Progenitor cell of endocrine pancreas (in vitro differentiated cells): ENCODE data around the gene RASGEF1C. TPM values are rescaled to one million over a fixed set of nuclear protein-coding genes. Genes with fewer than 3 reads are reported as not detected.

Experiments used
- DNase-seq: peaks from one replicate; pipeline ENCODE4 v3.0.0; 2021; ENCODE audit warnings: low spot score; ENCODE audit not compliant: unreplicated experiment
- H3K27ac Mint-ChIP-seq: 2 replicates; pipeline ENCODE4 v1.8.0; 2021; ENCODE audit warnings: mild to moderate bottlenecking, moderate library complexity, mixed read lengths
- H3K27me3 Mint-ChIP-seq: 2 replicates; pipeline ENCODE4 v1.8.0; 2021; ENCODE audit warnings: mixed read lengths
- H3K36me3 Mint-ChIP-seq: 2 replicates; pipeline ENCODE4 v1.8.0; 2022; ENCODE audit warnings: mixed read lengths; ENCODE audit not compliant: insufficient read depth
- H3K4me1 Mint-ChIP-seq: 2 replicates; pipeline ENCODE4 v1.8.0; 2021; ENCODE audit warnings: low read depth, mixed read lengths
- H3K4me3 Mint-ChIP-seq: 2 replicates; pipeline ENCODE4 v1.8.0; 2021; ENCODE audit warnings: low read depth, mild to moderate bottlenecking, moderate library complexity, mixed read lengths
- H3K9me3 Mint-ChIP-seq: 2 replicates; pipeline ENCODE4 v1.8.0; 2021; ENCODE audit warnings: low read depth, mixed read lengths
- CTCF ChIP-seq: fragments of 200-600 bp; sonication (generic); IDR thresholded peaks from one replicate; pipeline ENCODE4 v1.5.0; 2021; ENCODE audit warnings: antibody characterized with exemption, mild to moderate bottlenecking; ENCODE audit not compliant: unreplicated experiment
- total RNA-seq: library from RNA; stranded (reverse); gene quantifications from 2 replicates; pipeline ENCODE4 v1.2.1, GENCODE V29; 2021

RASGEF1C gene
- total RNA-seq, 1 donor from 2014 or later = 1.3 TPM

- Mint-ChIP-seq H3K27me3 (peaks cover 18% of the 10 kb centered on the region), H3K27ac (peak overlapping the region; percentile 96), H3K4me1 (peaks cover 26% of the 10 kb centered on the region), H3K4me3 (peak overlapping the region; percentile 91), H3K9me3 (peaks cover 4% of the 10 kb centered on the region), H3K36me3 (peaks cover 5% of the 10 kb centered on the region)
- TF ChIP-seq CTCF = no peak
- no peak for DNase-seq
Measured at GRCh38 chr5:180069589-180070247, 139.3 kb downstream of the RASGEF1C start.

GRCh38 chr5:180068519-180069090 is 140.4 kb downstream of the RASGEF1C start:
- H3K9me3 Mint-ChIP-seq = peaks cover 4% of the 10 kb centered on the region
- peak overlapping the region; percentile 47 for H3K4me3 Mint-ChIP-seq
- H3K27me3 Mint-ChIP-seq = peaks cover 8% of the 10 kb centered on the region
- DNase-seq = no peak
- H3K36me3 Mint-ChIP-seq = peaks cover 5% of the 10 kb centered on the region
- peak overlapping the region; percentile 57 for H3K27ac Mint-ChIP-seq
- H3K4me1 Mint-ChIP-seq = peaks cover 26% of the 10 kb centered on the region
- no peak for TF ChIP-seq CTCF

- peak overlapping the region; percentile 57 for H3K27ac Mint-ChIP-seq
- no peak for DNase-seq
- H3K4me1 Mint-ChIP-seq = peaks cover 26% of the 10 kb centered on the region
- peaks cover 5% of the 10 kb centered on the region for H3K36me3 Mint-ChIP-seq
- H3K9me3 Mint-ChIP-seq = peaks cover 4% of the 10 kb centered on the region
- TF ChIP-seq CTCF = no peak
- H3K4me3 Mint-ChIP-seq = peak overlapping the region; percentile 47
- peaks cover 6% of the 10 kb centered on the region for H3K27me3 Mint-ChIP-seq
Measured at GRCh38 chr5:180067986-180068385, 141.0 kb downstream of the RASGEF1C start.

- peaks cover 13% of the 10 kb centered on the region for H3K4me1 Mint-ChIP-seq
- H3K9me3 Mint-ChIP-seq = no peaks in the 10 kb centered on the region
- no peak for DNase-seq
- no peak overlapping the region for H3K27ac Mint-ChIP-seq
- no peaks in the 10 kb centered on the region for H3K27me3 Mint-ChIP-seq
- no peak for TF ChIP-seq CTCF
- peaks cover 5% of the 10 kb centered on the region for H3K36me3 Mint-ChIP-seq
- no peak overlapping the region for H3K4me3 Mint-ChIP-seq
Measured at GRCh38 chr5:180060192-180060591, 148.8 kb downstream of the RASGEF1C start.

- H3K27ac Mint-ChIP-seq = peak overlapping the region; percentile 26
- peaks cover 16% of the 10 kb centered on the region for H3K4me1 Mint-ChIP-seq
- H3K27me3 Mint-ChIP-seq = no peaks in the 10 kb centered on the region
- peaks cover 5% of the 10 kb centered on the region for H3K36me3 Mint-ChIP-seq
- no peaks in the 10 kb centered on the region for H3K9me3 Mint-ChIP-seq
- no peak for DNase-seq
- no peak overlapping the region for H3K4me3 Mint-ChIP-seq
- no peak for TF ChIP-seq CTCF
Measured at GRCh38 chr5:180059326-180059725, 149.7 kb downstream of the RASGEF1C start.
